Measurements from ENCODE around the gene TTC21A. TPM values are rescaled to one million over a fixed set of nuclear protein-coding genes. Genes with fewer than 3 reads are reported as not detected.

The TTC21A gene
- total RNA-seq, 4 donors from 2014 or later: 2.6 to 9.9 (median 2.9) TPM

- ATAC-seq (ENCODE audit: low FRiP score): no peak
- TF ChIP-seq CTCF (IDR thresholded peaks at IDR 0.05): no peak
- no peak for DNase-seq (ENCODE audit: low spot score)
Measured at GRCh38 chr3:39171860-39172259, 64.4 kb downstream of the TTC21A start.

GRCh38 chr3:39173318-39174125, 66.0 kb downstream of the TTC21A start:
- DNase-seq (ENCODE audit: low spot score) (no peak), ATAC-seq (ENCODE audit: low FRiP score) (no peak)
- TF ChIP-seq CTCF (IDR thresholded peaks at IDR 0.05): no peak

- DNase-seq (ENCODE audit: low spot score) (no peak), ATAC-seq (ENCODE audit: low FRiP score) (no peak)
- no peak for TF ChIP-seq CTCF (IDR thresholded peaks at IDR 0.05)
Measured at GRCh38 chr3:39176025-39176714, 68.7 kb downstream of the TTC21A start.

GRCh38 chr3:39177708-39178332, 70.3 kb downstream of the TTC21A start:
- ATAC-seq (ENCODE audit: low FRiP score) (peak; percentile 75), DNase-seq (ENCODE audit: low spot score) (peak; percentile 77)
- TF ChIP-seq CTCF (IDR thresholded peaks at IDR 0.05): no peak

- no peak for DNase-seq (ENCODE audit: low spot score)
Measured at GRCh38 chr3:39178553-39178952, 71.1 kb downstream of the TTC21A start.

GRCh38 chr3:39180183-39180545, 72.7 kb downstream of the TTC21A start:
- no peak for TF ChIP-seq CTCF (IDR thresholded peaks at IDR 0.05)
- no peak for DNase-seq (ENCODE audit: low spot score)
- no peak for ATAC-seq (ENCODE audit: low FRiP score)

More at GRCh38 chr3:39178553-39178952, 71.1 kb downstream of the TTC21A start:
- TF ChIP-seq CTCF (IDR thresholded peaks at IDR 0.05): no peak
- ATAC-seq (ENCODE audit: low FRiP score): no peak
